ENCODE data around the gene SPDYE4.

The SPDYE4 gene

GRCh38 chr17:8781776-8782175, 23.4 kb upstream of the SPDYE4 start:
- TF ChIP-seq ZFX (IDR thresholded peaks at IDR 0.05; ENCODE audit: borderline replicate concordance), result no peak
- TF ChIP-seq, protein P1, sequence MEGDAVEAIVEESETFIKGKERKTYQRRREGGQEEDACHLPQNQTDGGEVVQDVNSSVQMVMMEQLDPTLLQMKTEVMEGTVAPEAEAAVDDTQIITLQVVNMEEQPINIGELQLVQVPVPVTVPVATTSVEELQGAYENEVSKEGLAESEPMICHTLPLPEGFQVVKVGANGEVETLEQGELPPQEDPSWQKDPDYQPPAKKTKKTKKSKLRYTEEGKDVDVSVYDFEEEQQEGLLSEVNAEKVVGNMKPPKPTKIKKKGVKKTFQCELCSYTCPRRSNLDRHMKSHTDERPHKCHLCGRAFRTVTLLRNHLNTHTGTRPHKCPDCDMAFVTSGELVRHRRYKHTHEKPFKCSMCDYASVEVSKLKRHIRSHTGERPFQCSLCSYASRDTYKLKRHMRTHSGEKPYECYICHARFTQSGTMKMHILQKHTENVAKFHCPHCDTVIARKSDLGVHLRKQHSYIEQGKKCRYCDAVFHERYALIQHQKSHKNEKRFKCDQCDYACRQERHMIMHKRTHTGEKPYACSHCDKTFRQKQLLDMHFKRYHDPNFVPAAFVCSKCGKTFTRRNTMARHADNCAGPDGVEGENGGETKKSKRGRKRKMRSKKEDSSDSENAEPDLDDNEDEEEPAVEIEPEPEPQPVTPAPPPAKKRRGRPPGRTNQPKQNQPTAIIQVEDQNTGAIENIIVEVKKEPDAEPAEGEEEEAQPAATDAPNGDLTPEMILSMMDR (IDR thresholded peaks at IDR 0.05), result no peak
- no peak overlapping the region for H3K27ac ChIP-seq

DNA sequence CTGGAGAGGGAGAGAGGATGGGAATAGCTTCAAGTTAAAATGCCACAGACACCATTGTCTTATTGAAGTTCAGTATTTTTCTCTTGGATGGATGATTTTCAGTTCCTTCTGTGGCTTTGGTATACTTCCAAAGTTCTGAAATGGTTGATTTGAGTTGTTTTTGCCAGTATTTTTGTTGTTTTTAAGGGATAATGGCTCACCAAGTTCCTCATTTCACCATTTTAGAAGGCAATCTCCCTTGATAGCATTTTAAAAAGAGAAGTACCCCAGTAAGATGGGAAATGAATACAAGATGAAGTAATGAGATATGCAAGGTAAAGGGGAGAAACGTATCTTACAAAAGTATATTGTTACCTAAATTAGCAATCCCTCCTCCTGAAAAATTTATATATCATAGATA, 18.5 kb upstream of the SPDYE4 start:
- H3K27ac ChIP-seq, result no peak overlapping the region
- TF ChIP-seq ZFX (IDR thresholded peaks at IDR 0.05; ENCODE audit: borderline replicate concordance), result no peak
- TF ChIP-seq, protein P1 (IDR thresholded peaks at IDR 0.05), result no peak

DNA sequence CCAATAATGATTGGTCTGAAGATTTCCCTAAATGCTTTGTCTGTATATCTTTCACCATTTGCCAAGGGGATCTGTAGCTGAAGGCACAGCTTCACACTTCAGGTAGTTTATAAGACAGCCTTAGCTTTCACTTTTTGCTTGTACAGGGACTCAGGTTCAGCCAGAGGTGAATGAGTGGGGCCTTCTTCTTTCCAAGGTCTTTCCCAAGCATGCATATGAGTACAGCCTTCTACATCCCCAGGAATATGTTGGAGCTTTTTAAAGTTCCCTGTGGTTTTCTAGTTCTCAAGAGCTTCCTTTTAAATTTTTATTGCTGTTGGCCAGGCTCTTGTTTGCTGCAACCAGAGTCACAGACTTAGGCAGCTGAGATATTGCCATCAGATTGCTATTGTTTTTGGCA, 17.9 kb upstream of the SPDYE4 start:
- TF ChIP-seq, protein P1 (IDR thresholded peaks at IDR 0.05), result no peak
- TF ChIP-seq ZFX (IDR thresholded peaks at IDR 0.05; ENCODE audit: borderline replicate concordance), result no peak
- H3K27ac ChIP-seq, result no peak overlapping the region

- no peak for TF ChIP-seq ZFX (IDR thresholded peaks at IDR 0.05; ENCODE audit: borderline replicate concordance)
- TF ChIP-seq, protein P1 (IDR thresholded peaks at IDR 0.05), result no peak
- no peak overlapping the region for H3K27ac ChIP-seq
Observed at GRCh38 chr17:8766731-8767130, 8.4 kb upstream of the SPDYE4 start.

DNA sequence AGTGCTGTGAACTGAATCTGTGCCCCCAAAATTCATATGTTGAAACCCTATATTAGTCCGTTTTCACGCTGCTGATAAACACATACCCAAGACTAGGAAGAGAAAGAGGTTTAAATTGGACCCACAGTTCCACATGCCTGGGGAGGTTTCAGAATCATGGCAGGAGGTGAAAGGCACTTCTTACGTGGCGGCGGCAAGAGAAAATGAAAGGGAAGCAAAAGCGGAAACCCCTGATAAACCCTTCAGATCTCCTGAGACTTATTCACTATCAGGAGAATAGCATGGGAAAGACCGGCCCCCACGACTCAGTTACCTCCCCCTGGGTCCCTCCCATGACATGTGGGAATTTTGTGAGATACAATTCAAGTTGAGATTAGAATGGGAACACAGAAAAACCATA, 3.7 kb upstream of the SPDYE4 start:
- TF ChIP-seq ZFX (IDR thresholded peaks at IDR 0.05; ENCODE audit: borderline replicate concordance), result no peak
- TF ChIP-seq, protein P1 (IDR thresholded peaks at IDR 0.05), result no peak
- H3K27ac ChIP-seq, result no peak overlapping the region

DNA sequence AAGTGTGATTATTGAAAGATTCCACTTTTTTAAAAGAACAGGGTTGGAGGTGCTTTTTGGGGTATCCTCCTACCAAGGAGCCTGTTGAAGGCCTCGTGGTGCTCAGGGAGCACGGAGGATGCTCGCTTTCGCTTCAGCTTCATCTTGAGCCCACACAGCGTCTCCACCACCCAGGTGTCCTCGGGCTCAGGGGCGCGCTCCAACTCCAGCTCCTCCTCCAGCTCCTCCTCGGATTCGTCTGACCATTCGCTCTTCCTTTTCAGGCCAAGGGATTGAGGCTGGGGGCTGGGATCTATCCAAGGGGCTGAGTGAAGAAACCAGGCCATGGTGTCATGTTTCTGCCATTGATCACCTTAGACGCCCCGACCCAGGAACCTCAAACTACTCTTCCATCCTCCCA, 1.2 kb downstream of the SPDYE4 start:
- H3K27ac ChIP-seq, result no peak overlapping the region
- no peak for TF ChIP-seq ZFX (IDR thresholded peaks at IDR 0.05; ENCODE audit: borderline replicate concordance)
- TF ChIP-seq, protein P1 (IDR thresholded peaks at IDR 0.05), result no peak

GRCh38 chr17:8755590-8756255, 2.6 kb downstream of the SPDYE4 start:
- TF ChIP-seq ZFX (IDR thresholded peaks at IDR 0.05; ENCODE audit: borderline replicate concordance), result no peak
- TF ChIP-seq, protein P1 (IDR thresholded peaks at IDR 0.05), result no peak

More at GRCh38 chr17:8755590-8756255, 2.6 kb downstream of the SPDYE4 start:
- H3K27ac ChIP-seq, result no peak overlapping the region

Data from 22Rv1 (cell line).